CD4-positive, alpha-beta T cell treated with Interleukin-6 at 100 ng/mL for 8 hours (primary cell): ENCODE measurements around the gene IP6K1.
"Not testable (repeated sequence)": the region's sequence is repeated elsewhere in the genome, so short reads cannot be mapped to it uniquely, and the experiment has no call there.

ENCODE experiments used
- DNase-seq: peaks from one replicate; pipeline ENCODE4 v3.0.0-alpha.2; 2020; ENCODE audit warnings: mixed read lengths, low spot score

The IP6K1 gene

DNA sequence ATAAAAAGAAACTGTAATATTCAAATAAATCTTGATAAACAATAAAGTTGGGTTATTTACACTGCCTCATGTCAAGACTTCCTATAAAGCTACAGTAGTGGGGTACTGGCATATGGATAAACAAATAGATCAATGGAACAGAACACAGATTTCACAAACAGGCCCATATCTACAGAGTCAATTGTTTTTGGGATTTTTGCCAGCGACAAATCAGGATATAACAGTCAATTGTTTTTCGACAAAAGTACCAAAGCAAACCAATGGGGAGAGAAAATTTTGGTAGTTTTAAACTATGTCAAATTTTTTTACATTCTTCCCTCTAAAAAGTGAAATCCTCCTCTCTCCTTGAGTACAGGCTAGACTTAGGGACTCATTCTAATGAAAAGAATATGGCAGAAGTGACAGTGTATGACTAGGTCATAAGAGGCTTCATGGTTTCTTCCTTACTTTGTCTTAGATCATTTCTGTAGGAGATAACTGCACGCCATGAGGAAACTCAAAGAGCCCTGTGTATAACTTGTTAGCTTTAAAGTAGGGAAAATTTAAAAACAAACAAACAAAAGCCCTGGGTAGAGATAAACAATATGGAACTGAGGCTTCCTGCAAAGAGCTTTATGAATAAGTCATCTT is 16.9 kb downstream of the IP6K1 start:
- no peak for DNase-seq

DNA sequence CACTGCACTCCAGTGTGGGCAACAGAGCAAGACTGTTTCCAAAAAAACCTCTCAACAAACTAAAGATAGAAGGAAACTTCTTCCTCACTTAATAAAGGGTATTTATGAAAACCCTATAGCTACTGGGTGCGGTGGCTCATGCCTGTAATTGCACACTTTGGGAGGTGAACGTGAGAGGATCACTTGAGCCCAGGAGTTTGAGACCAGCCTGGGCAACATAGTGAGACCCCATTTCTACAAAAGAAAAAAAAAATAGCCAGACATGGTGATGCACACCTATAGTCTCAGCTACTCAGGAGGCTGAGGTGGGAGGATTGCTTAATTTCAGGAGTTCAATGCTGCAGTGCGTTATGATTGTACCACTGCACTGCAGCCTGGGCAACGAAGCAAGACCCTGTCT is 22.4 kb downstream of the IP6K1 start:
- DNase-seq: no peak

DNA sequence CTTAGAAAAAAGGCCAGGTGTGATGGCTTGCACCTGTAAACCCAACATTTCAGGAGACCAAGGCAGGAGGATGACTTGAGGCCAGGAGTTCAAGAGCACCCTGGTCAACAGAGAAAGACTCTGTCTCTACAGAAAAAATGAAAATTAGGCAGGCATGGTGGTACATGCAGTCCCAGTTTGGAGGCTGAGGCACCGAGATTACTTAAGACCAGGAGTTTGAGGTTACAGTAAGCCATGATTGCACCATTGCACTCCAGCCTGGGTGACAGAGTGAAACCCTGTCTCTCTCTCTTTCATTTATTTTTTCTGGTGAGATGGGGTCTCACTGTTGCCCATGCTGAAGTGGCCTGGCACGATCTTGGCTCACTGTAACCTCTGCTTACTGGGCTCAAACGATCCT is 24.7 kb downstream of the IP6K1 start:
- no peak for DNase-seq

DNA sequence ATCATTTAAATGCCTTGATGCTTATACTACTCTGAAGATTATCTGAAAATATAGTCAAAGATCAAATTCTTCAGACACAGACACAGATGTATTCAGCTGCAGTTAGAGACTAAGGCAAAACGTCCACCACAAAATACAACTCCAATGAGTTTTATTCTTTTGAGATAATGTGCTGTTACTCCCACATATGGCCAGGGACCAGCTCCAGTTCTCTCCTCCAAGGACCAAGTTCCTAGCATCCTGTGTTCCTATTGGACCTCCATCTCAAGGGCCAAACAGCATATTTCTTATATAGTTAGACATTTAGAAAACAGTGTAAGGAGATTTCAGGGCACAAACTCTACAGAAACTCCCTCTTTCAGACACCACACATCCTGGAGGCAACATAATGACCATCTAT is 27.1 kb downstream of the IP6K1 start:
- no peak for DNase-seq

DNA sequence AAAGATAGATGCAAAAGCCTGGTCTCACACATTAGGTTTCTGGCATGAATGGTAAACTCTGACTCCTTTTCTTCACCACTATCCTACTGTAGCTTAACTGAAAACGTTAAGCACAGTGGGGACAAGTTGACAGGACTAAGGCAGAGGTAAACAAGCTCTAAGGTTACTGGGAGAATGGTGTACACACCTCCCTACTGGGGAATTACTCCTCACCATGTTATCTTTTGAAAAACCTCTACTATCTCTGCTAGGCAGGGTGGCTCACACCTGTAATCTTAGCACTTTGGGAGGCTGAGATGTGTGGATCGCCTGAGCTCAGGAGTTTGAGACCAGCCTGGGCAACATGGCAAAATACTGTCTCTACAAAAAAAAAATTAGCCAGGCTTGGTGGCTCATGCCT is 29.1 kb downstream of the IP6K1 start:
- DNase-seq: no peak

DNA sequence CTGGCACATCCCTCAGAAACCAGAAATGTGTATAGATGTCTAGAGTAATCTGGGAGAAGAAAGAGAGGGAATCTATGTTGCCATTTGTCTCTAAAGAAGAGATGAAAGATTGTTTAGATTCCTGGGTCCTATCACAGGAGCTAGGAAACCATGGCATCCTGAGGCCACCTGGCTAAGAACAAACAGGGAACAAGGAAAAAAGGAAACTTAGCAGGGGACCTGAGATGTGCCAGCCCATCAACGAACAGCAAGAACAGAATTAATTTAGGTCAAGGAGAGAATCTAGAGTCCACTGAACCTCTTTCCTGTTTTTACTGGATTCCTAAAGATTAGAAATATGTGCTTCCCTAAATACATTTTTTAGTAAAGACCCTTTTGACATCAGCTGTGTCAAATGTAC is 30.3 kb downstream of the IP6K1 start:
- no peak for DNase-seq

DNA sequence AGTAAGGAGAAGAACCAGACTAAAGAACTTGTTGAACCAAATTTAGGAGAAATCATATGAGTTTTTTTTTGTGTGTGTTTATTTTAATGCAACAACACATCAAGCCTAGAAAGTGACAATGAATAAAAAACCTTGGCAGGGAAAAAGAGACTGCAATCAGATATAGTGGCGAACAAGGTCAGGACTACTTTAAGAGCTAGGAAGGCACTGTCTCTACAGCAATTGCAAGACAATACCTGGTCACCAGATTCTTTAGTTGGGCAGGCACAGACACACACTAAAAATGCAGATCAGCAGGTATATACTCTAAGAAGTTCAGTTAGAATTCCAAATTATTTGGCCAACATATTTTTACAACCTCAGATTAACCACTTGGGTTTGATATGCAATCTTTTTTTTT is 31.8 kb downstream of the IP6K1 start:
- no peak for DNase-seq

DNA sequence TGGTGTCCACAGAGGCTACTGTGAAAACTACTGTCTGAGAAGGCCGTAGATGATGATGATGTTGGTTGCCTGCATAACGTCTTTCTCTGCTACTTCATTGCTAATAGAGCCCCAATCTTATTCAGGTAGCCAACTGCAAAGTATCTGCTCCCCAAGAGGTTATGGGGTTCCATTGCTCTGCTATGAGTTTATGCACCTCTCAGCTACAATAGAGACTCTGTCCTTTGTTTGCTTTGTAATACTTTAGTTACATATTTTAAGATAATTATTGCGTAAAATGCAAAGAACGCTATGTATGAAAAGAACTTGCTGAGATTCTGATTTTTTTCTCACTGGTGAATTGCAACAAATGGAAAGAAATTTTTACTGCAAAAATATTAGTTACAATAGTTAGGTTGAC is 34.8 kb downstream of the IP6K1 start:
- DNase-seq: no peak

DNA sequence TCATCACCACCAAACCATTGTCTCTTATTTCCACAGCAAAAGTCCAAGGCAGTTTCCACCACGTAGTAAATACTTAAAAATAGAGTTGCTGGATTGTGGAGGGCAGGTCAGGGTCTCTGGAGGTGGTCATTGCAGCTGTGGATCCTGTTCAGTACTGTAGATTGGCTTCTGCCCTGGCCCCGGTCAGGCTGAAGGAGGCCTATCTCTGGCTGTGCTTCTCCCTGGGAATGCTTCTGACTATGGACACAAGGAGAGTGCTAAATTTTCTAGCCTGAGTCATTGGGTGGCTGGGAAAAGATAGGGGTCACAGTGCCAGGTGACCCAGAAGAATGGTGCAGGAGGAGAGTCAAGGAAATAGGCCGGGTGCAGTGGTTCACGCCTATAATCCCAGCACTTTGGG is 36.3 kb downstream of the IP6K1 start:
- DNase-seq: no peak

DNA sequence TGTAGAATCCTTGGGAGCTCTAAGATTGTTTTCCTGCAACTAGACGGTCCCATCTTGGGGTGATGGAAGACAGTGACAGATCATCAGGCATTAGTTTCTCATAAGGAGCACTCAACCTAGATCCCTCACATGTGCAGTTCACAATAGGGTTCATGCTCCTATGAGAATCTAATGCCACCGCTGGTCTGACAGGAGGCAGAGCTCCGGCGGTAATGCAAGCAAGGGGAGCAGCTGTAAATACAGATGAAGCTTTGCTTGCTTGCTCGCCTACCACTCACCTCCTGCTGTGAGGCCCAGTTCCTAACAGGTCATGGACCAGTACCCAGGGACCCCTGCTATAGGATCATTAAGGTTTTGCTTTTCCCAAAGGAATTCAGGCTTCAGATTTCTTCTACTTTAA is 37.5 kb downstream of the IP6K1 start:
- not testable (repeated sequence) for DNase-seq

DNA sequence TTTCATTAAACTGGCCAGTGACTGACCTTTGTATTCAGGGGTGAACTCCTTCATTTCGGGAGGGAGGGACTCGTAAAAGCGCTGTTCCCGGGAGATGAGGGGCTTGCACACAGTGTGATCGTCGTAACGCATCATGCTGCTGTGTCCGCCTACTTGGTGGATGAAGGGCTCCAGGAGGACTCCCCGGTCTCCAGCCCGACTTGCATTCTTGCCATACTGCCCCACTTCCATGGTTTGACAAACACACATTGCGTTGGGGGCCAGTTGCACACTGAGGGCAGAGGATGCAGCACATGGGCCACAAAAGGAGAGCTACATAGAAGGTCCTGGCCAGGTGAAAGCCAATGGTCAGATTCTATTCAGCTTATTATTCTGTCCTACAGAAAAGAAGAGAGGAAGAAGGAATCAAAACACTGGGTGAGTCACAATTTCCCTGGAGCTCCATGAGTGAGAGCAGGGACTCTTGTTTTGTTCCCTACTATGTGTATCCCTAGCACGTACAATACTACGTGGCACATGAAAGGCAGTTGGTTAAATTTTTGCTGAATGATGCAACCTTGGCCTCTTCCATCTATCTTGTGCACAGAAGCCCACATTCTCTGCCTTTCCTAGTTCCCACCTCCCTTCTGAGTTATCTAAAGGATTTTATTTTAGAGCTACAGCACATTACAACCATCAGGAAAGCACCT is 38.4 kb downstream of the IP6K1 start:
- DNase-seq: no peak

DNA sequence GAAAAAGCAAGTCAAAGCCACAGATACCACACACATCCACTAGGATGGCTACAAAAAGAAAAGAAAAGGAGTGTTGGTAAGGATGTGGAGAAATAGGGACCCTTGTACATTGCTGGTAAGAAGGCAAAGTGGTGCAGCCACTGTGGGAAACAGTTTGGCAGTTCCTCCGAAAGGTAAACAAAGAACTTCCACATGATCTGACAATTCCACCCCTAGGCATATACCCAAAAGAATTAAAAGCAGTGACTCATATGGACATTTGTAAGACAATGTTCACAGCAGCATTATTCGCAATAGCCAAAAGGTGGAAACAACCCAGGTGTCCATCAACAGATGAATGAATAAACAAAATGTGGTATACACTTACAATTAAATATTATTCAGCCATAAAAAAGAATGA is 40.4 kb downstream of the IP6K1 start:
- no peak for DNase-seq

DNA sequence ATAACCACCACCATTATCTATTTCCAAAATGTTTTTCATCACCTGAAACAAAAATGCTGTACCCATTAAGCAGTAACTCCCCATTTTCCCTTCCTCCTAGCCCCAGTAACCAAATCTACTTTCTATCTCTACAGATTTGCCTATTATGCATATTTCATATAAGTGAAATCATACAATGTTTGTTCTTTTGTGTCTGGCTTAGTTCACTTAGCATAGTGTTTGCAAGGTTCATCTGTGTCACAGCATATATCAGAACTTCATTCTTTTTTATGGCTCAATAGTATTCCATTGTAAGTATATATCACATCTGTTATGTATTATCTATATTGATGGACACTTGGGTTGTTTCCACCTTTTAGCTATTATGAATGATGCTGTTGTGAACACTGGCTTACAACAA is 45.9 kb downstream of the IP6K1 start:
- no peak for DNase-seq

DNA sequence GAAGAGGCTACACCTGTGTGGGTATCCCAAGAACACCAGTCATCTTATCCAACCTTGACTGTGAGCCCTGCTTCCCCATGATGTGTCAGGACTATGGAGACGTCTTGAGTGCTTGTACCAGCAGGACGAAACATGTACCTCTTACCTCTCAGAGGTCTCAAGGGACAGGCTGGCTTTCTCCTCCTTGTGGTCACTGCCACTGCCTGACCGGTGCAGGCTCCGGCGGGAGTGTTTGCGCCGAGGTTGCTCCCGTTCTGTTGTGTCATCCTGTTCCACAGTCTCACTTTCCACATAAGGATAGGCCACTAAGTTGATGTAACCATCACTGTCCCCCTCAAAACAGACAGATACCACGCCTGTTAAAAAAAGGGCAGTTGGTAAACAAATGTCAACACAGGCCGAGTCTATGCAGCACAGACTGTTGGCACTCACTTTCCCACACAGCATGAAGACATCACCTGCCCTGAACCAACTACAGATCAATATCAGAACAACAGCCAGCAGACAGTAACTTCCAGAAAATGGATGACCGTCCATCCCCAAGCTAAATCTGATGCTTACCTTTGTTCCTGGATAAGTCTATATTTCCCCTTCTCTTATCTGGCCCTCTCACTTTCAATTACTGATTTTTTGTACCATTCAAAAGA is 48.2 kb downstream of the IP6K1 start:
- no peak for DNase-seq

DNA sequence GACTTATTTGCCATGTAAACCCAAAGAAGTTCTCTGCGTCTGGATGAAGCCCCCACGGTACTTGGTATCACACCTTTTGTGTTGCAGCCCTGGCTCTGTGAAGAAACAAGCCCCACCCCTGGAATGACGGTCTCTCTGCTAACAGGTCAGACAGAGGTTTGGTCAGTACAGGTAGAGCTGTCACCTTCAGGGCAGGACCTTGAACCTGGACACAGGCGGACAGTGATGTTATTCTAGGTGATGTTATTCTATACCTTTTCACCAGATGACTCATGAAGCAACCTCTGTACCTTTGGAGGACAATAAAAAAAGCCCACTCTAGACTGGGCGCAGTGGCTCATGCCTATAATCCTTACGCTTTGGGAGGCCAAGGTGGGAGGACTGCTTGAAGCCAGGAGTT is 51.6 kb downstream of the IP6K1 start:
- DNase-seq: no peak

DNA sequence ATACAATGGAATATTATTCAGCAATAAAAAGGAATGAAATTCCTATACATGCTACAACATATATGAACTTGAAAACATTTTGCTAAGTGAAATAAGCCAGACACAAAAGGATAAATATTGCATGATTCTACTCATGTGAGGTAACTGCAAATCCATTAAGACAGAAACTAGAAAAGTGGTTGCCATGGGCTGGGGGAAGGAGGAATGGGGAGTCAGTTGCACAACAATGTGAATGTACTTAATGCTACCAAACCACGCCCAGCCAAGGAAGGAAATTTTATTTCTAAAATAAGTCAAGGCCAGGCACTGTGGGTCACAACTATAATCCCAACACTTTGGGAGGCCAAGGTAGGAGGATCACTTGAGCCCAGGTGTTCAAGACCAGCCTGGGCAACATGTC is 52.8 kb downstream of the IP6K1 start:
- no peak for DNase-seq

DNA sequence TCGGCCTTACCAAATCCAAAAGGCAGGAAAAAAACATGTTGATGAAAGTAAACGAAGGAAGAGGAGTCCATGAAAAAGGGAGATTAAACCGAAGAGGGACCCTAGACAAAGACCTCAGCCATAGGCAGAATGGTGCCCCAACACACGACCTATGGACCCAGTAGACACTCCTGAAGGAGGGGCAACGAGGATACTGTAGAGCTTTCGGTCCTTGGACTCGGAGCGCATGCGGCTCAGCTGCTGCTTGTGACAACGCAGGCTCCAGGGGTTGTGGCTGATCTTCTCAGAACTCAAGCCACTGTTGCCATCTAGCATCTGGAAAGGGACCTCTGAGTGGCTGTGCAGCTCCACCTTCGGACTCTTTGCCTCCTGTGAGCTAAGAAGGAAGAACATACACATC is 53.7 kb downstream of the IP6K1 start:
- DNase-seq: no peak

DNA sequence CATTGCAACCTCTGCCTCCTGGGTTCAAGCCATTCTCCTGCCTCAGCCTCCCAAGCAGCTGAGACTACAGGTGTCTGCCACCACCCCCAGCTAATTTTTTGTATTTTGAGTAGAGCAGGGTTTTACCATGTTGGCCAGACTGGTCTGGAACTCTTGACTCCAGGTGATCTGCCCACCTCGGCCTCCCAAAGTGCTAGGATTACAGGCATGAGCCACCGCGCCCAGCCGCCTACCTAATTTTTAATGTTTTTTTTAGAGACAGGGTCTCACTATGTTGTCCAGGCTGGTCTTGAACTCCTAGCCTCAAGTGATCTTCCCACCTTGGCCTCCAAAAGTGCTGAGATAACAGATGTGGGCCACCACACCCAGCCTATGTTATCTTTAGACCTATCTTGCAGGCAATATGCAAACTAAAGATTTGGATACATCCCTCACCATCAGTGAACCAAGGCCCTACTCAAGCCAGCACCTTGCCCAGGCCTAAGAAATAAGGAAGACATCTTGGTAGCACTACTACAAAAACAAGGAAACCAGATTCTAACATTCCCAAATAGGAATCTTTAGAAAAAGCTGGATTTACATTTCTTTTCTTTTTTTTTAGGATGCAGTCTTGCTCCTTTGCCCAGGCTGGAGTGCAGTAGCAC is 56.3 kb downstream of the IP6K1 start:
- DNase-seq: no peak

DNA sequence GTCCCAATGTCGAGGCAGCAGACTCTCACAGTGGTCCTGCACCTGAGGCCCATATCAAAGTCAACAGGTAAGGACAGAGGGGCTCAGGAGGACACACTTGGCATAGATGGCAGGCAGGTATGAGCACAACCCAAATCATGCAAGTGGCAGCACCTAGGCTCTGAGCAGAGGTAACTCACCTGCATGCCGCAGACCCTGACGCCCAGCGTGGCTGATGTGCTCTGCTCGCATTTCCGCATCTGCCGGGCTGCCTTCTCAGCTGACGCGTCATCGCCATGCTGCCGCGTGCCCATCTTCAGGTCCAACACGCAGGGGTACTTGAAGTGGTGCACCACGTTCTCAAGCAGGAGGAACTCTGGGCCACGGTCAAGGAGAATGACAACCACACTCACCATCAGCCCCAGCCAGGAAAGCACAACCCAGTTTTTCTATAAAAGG is 58.4 kb downstream of the IP6K1 start:
- DNase-seq: no peak

DNA sequence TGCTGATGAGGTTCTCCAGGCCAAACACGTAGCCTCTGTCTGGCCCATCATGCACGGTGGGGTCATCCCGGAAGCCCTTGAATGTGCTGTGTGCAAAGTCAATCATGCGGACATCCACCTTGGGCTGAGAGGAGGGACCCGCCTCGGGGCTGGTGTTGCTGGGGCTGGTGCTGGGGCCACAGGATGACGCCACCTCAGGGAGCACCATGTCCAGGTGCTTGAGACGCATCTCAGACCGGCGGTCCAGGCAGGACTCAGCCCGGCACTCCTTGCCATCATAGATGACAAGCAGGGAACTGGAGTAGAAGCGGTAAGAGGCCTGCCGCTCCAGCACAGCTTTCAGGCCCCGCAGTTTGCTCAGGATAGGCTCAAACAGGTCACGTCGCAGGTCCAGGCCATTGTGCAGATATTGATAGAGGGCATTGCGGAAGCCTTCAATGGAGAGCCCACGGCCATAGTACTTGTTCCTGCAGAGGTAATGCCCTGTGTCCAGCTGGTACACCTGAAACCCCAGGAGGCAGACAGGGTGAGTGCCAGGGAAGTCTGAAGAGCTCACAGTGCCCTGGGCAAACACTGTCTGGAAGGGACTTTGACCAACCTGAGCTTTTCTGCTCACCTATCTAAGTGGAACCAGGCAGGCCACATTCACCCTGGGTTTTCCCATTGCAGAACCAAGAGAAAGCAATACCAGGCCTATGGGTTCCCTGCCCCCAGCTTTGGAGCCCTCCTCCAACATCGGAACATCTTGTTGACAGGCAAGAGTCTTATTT is 59.0 kb downstream of the IP6K1 start:
- no peak for DNase-seq

DNA sequence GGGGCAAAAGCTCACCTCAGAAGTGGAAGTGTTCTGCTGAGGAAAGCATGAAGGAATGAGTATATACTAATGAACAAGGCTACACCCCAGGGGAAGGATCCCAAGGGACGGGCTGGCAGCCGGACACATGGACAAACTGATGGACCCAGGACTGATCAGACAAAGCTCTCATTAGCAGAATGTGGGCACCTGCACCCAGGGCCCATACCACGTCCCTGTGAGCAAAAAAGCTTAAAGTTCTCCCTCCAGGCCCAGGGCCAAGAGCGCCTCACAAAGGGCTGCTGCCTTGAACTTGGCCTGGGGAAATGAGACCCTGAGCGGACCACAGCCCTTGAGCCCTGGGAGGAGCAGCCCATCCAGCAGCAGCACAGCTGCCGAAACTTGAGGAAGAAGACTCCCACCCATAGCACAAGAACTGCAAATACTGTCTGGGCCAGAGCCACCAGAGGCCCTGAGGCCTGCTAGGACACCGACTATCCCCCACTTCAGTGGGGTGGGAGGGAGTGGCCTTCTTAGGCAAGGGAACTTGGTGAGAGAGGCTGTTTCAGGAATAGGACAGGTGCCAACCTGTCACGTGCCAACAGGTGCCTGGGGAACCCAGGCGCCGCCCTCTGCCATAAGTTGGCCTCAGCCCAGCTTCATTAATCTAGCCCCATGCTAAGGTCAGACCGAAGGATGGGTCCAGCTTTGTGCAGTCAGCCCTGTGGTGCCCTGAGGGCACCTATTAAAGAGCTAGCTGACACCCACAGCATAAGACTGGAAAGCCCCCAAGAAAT is 60.2 kb downstream of the IP6K1 start:
- no peak for DNase-seq

DNA sequence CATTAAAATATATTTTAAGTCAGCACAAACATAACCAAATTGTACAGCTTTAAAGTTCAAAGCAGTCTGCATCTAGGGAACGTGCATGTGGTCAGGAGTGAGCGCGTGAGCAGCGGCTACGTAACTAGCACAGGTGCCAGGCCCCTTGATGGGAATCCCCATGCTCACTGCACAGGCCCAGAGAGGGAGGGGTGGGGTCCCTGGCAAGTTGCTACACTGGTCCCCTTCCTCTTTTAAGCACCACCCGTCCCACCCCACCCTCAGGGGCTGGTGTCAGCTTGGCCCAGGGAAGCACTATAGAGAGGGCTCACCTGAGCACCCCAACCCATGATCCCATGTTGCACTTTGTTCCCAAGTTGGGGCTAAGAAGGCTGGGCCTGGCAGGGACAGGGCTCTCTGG is 61.8 kb downstream of the IP6K1 start:
- no peak for DNase-seq
